ENCODE results near the gene SPTBN5. TPM values are rescaled to one million over a fixed set of nuclear protein-coding genes. Genes with fewer than 3 reads are reported as not detected.

The SPTBN5 gene
- total and polyA plus RNA-seq, 2 donors (not counting 1 experiment from before 2014, with no cell fraction given), result 0.55 to 1.4 TPM

GRCh38 chr15:41908736-41909461 is 15.0 kb upstream of the SPTBN5 start:
- CTCF ChIA-PET, result interaction anchor here (0.7 to 11.2 kb wide), 3 partner anchors 23 to 135 kb away, joined by 3 to 257 read pairs (median 5); partner anchors contain the start of gene MAPKBP1
- TF ChIP-seq EZH2 (IDR thresholded peaks at IDR 0.05; ENCODE audit: borderline replicate concordance, insufficient read depth, low read depth, low read length, poor library complexity, severe bottlenecking) (no peak), CTCF (IDR thresholded peaks at IDR 0.05) (no peak)
- Mint-ChIP-seq H3K27ac (no peak overlapping the region), H3K27me3 (no peaks in the 10 kb centered on the region), H3K4me3 (no peak overlapping the region), H3K9me3 (ENCODE audit: insufficient read depth) (no peaks in the 10 kb centered on the region), H3K4me1 (peaks cover 6% of the 10 kb centered on the region)
- Histone ChIP-seq H2AFZ (ENCODE audit: insufficient read depth, low read depth, low read length, poor library complexity, severe bottlenecking) (no peak overlapping the region), H3K27me3 (replicated peaks in 1 of 4; ENCODE audit: control extremely low read depth in 1 of 4, control insufficient read depth in 3 of 4, insufficient read depth in 4 of 4, low read length in 3 of 4) (no peaks in the 10 kb centered on the region), H3K36me3 (replicated peaks in 1 of 2; ENCODE audit: control extremely low read depth in 1 of 2, control insufficient read depth in 1 of 2, extremely low read depth in 1 of 2, insufficient read depth in 2 of 2, low read length in 1 of 2) (peaks cover 12 to 44% of the 10 kb centered on the region in 2 experiments), H3K79me2 (ENCODE audit: control insufficient read depth, insufficient read depth, low read length) (peaks cover 11% of the 10 kb centered on the region), H3K4me2 (replicated peaks; ENCODE audit: low read depth, low read length, poor library complexity, severe bottlenecking) (no peak overlapping the region), H3K9ac (ENCODE audit: low read length) (no peak overlapping the region), H3K4me3 (ENCODE audit: control extremely low read depth in 1 of 5, extremely low read depth in 1 of 5, insufficient read depth in 1 of 5, low read depth in 2 of 5, low read length in 4 of 5) (no peak overlapping the region), H3K4me1 (ENCODE audit: control insufficient read depth in 2 of 2, insufficient read depth in 2 of 2, low read length in 2 of 2) (peaks cover 0 to 4% of the 10 kb centered on the region in 2 donors), H3K9me3 (ENCODE audit: control extremely low read depth in 1 of 3, control insufficient read depth in 2 of 3, insufficient read depth in 1 of 3, low read length in 2 of 3) (peaks cover 0 to 12% (median 10%) of the 10 kb centered on the region in 3 donors), H4K20me1 (ENCODE audit: control insufficient read depth, insufficient read depth, low read length, poor library complexity, severe bottlenecking) (no peaks in the 10 kb centered on the region), H3K27ac (ENCODE audit: low read length in 2 of 2) (no peak overlapping the region)
- DNase-seq (no peak), ATAC-seq (ENCODE audit: low read depth) (no peak)
- intact Hi-C loops (cut with micrococcal nuclease), result no loop called here
- 97% methylated on average over 17 of the region's 17 CpGs for WGBS (ENCODE audit: insufficient coverage)
- POLR2A ChIA-PET, result no interaction called here

- Mint-ChIP-seq H3K4me1 (peaks cover 6% of the 10 kb centered on the region), H3K4me3 (no peak overlapping the region), H3K27me3 (no peaks in the 10 kb centered on the region), H3K27ac (no peak overlapping the region), H3K9me3 (ENCODE audit: insufficient read depth) (no peaks in the 10 kb centered on the region)
- no peak overlapping the region for H3K4me2 ChIP-seq (replicated peaks; ENCODE audit: low read depth, low read length, poor library complexity, severe bottlenecking)
- DNase-seq (no peak), ATAC-seq (ENCODE audit: low read depth) (no peak)
- ChIA-PET CTCF (interaction anchor here (0.9 to 11.2 kb wide), 9 partner anchors 10 to 350 kb away, joined by 3 to 257 read pairs (median 3); partner anchors contain the start of gene MAPKBP1), POLR2A (no interaction called here)
- intact Hi-C loops (cut with micrococcal nuclease), result no loop called here
- H3K4me1 ChIP-seq (ENCODE audit: control insufficient read depth in 2 of 2, insufficient read depth in 2 of 2, low read length in 2 of 2), result peaks cover 0 to 4% of the 10 kb centered on the region in 2 donors
- H3K27me3 ChIP-seq (replicated peaks in 1 of 4; ENCODE audit: control extremely low read depth in 1 of 4, control insufficient read depth in 3 of 4, insufficient read depth in 4 of 4, low read length in 3 of 4), result no peaks in the 10 kb centered on the region
- H4K20me1 ChIP-seq (ENCODE audit: control insufficient read depth, insufficient read depth, low read length, poor library complexity, severe bottlenecking), result no peaks in the 10 kb centered on the region
- peaks cover 7% of the 10 kb centered on the region for H3K79me2 ChIP-seq (ENCODE audit: control insufficient read depth, insufficient read depth, low read length)
- no peak overlapping the region for H3K9ac ChIP-seq (ENCODE audit: low read length)
- H2AFZ ChIP-seq (ENCODE audit: insufficient read depth, low read depth, low read length, poor library complexity, severe bottlenecking), result no peak overlapping the region
- H3K9me3 ChIP-seq (ENCODE audit: control extremely low read depth in 1 of 3, control insufficient read depth in 2 of 3, insufficient read depth in 1 of 3, low read length in 2 of 3), result peaks cover 0 to 12% (median 10%) of the 10 kb centered on the region in 3 donors
- WGBS (ENCODE audit: insufficient coverage), result 41% methylated on average over 2 of the region's 3 CpGs
- TF ChIP-seq EZH2 (IDR thresholded peaks at IDR 0.05; ENCODE audit: borderline replicate concordance, insufficient read depth, low read depth, low read length, poor library complexity, severe bottlenecking) (no peak), CTCF (IDR thresholded peaks at IDR 0.05) (no peak)
- H3K27ac ChIP-seq (ENCODE audit: low read length in 2 of 2), result no peak overlapping the region
- H3K4me3 ChIP-seq (ENCODE audit: control extremely low read depth in 1 of 5, extremely low read depth in 1 of 5, insufficient read depth in 1 of 5, low read depth in 2 of 5, low read length in 4 of 5), result no peak overlapping the region
- peaks cover 14 to 39% of the 10 kb centered on the region in 2 experiments for H3K36me3 ChIP-seq (replicated peaks in 1 of 2; ENCODE audit: control extremely low read depth in 1 of 2, control insufficient read depth in 1 of 2, extremely low read depth in 1 of 2, insufficient read depth in 2 of 2, low read length in 1 of 2)
Observed at GRCh38 chr15:41907141-41907540, 13.3 kb upstream of the SPTBN5 start.

Data from B cell (primary cell).